Brain pericyte (primary cell): ENCODE measurements around the gene MAGI1.

Experiments used
- DNase-seq: peaks from one replicate; pipeline ENCODE4 v3.0.0-alpha.2; 2012; ENCODE audit warnings: low read depth, low spot score

The MAGI1 gene

DNA sequence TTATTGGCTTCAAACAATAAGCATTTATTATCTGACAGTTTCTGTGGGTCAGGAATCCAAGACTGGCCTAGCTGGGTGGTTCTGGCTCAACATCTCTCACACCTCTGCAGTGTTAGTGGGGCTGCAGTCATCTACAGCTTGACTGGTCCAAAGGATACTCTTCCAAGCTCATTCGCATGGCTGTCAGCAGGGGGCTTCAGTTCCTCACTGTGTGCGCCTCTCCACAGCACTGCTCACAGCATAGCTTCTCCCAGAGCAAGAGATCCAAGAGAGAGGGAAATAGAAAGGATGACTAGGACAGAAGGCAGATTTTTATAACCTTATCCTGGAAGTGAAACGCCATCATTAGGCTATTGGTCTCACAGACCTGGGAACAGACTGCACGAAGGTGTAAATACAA lies 64.2 kb downstream of the MAGI1 start:
- no peak for DNase-seq

DNA sequence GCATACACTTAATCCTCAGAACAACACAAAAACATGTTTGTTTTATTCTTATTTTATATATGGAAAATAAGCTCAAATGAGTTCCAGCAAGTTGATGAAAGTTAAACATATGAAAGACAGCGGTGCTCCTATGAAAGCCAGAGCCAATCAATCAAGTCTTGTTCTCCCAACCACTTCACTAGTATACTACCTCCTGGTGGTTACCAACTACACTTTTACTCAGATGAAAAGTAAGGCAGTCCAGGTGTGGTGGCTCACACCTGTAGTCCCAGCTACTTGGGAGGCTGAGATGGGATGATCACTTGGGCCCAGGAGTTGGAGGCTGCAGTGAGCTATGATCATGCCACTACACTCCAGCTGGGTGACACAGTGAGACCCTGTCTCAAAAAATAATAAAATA lies 66.0 kb downstream of the MAGI1 start:
- no peak for DNase-seq

DNA sequence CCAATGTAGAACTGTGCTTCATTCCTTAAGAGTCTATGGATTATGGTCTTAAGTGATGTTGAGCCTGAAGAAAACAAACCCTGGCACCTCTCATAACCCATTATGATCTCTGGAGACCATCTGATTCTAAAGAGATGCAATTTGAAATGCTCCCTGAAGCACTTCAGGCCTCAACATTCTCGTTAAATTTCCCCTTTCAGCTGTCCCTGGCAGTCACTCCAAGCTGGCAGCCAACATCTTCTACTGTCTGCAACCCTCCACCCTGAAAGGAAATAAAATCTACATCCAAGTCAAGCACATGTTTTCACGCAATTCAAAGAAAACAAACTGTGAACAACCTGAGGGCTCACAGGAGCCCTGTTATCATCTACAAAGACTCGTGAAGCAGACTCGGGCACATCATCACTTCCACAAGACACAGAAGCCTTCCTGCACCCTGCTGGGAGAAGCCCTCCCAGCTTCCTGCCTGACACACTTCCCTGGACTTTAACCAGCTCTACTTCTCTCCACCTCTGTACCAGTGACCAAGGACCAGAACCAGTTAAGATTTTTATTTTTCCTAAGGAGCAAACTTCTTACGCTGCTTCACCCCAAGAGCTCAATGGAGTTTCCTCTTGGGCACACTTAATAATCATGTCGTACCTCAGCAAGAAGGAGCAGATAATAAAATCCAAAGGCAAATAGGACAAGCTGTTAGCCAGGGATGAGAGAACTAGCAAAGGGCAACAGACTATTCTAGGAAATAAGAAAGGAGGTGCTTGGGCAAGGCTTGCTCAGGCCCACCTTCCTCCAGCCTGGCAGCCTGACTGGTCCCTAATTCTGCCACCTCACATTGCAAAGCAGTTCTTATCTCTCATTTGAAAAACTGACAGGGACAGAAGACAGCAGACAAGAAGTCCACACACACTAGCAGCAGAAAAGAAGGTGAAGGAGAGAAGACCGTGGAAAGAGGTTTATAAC lies 67.1 kb downstream of the MAGI1 start:
- no peak for DNase-seq

DNA sequence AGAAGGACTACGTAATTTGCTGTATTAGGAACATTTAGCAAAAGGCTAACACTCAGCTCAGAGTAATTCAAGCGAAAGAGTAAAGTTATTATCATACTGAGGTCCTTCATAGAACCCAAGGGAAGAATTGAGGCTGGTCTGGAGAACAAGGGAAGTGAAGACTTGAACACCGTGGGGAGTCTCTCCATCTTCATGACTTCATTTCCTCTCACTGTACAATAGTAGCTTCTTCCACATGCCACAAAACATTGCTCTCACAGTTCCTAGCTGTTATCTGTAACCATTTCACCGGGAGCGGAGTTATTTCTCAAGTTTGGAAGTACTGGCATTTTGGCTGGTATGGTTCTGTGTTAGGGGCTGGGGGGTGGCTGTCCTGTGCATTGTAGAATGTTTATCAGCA lies 69.7 kb downstream of the MAGI1 start:
- no peak for DNase-seq

DNA sequence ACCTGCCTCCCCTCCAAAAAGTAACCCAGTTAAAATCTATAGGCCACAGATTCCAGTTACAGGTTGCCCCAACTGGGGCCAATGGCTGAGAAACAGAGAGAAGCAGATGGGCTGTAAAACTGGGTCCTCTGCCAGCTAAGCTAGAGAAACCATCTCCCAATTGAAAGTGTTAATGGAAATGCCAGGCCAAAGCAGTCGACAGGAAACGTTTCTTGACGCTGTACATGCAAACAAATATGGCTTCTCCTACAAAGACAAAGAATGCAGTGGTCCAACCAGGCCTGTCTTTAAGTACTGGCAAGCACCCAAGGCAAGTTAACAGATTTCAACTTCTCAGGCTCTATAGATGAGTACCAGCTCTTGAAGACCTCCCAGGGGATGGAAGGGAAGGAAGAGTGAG lies 71.3 kb downstream of the MAGI1 start:
- no peak for DNase-seq

DNA sequence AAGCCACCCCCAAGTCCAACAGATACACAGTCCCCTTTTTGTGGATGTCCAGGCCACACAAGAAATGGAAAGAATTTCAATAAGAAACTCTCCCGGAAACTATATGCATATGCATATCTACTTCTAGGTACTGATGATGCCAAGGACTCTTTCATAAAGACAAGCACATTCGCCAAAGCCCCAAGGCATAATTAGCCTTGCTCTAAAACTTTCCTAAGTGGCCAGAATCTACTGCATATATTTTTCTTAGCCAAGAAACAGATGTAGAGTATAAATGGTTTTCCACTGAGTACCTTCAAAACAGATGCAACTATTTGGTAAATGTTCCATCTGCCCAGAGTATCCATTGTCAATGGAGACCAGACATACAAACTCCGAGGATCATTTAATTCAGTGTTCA lies 73.9 kb downstream of the MAGI1 start:
- DNase-seq = no peak

DNA sequence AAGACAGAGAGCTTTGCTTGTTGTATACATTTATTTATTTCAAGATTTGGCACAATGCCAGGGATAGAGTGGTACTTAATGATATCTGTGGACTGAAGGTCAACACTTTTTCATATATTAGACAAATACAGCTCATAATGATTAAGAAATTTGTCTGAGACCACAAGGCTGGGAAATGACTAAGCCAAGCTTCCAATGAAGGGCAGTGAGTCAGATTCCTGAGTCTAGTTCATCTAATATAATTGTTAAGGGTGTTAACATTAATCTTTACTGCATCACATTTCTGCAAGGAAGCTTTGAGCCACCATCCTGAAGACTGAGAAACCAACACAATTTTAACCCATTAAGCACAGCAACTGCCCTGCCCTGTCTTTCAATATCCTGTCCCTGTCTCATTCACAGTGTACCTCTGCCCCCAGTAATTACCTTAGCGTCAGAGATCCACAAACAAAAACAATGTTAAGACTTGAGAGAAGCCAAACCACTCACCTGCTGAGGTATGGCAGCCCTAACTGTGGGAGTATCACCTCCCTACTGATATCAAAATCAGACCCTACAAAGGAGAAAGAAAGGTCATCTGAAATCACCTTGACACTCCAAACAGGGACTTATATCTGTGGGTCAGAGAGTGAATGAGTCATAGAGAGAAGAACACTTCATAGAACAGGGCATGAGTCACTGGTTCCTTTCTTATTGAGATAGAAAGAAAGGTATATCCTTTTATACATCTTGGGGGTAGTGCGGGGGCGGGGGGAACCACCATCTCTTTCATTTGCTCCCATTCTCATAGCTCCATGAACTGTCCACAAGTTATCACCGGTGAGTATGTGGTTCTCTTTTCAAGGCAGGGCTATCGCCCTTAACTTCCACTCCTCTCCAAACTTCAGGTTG lies 74.7 kb downstream of the MAGI1 start:
- no peak for DNase-seq

DNA sequence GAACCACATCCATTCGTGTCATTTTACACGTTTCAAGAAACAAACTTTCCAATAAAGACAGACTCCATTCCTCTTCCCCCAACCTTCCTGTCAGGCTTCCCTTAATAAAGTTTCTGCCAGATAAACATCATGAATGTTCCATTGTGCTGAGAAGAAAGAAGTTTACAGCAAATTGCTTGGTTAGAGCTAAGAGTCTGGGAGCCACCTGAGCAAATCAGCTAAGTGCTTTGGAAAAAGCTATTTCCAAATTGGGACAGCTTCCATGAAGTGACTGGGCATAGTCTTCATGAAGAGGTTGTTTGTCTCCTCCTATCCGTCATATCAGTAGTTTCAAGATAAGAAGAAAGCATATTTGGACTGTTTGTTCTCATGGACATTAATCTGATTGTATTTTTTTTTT lies 77.0 kb downstream of the MAGI1 start:
- no peak for DNase-seq

DNA sequence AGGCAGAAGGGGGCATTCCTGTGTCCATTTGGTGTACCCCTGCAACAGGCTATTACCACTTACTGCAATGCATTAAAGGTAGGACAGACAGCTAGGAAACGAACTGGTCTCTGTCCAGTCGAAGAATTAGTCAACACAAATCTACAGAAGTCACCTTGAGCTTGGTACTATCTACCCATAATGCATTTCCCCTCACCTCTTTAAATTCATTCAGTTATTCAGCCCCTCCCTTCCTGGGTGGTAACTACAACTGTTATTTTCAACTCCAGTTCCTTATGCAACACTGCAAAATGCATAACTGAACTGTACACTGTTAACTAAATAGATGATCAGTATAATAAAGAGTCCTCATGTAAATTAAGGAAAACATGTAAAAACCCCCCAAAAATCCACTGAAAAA lies 77.6 kb downstream of the MAGI1 start:
- DNase-seq = no peak

DNA sequence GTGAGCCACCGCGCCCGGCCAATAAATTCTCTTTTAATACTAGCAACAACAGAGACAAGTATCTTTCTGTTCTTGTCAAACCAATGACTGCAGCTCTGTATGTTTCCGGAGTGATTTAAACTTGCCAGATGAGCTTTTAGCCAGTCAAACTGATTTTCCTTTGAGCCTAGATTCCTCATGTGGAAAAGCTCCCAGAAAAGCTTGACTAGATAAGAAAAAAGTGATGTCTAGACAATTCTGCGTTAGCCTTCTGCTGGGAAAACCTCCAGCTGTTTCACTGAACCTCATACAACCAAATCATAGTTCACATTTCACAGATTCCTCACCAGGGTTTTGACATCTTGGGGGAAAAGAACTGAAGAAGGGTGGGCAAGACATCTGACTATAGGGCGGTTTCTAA lies 78.6 kb downstream of the MAGI1 start:
- DNase-seq = no peak

DNA sequence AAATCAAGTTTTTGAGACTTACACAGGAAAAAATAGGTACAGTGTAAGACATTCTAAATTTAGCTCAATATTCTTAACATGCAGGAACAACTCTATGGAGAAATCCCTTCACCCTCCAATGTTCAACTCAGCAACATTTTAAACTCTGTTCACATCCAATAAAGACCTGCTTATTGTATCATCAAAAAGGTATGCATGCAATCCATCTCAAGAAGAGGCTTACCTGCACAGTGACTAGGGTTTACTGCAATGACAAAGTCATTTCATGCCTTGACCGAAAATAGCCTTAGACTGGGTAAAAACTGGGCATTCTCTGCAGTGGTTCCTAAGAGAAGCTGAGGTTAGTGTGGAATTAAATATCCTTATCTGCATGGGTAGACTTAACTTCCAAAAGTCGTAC lies 80.5 kb downstream of the MAGI1 start:
- DNase-seq = no peak

DNA sequence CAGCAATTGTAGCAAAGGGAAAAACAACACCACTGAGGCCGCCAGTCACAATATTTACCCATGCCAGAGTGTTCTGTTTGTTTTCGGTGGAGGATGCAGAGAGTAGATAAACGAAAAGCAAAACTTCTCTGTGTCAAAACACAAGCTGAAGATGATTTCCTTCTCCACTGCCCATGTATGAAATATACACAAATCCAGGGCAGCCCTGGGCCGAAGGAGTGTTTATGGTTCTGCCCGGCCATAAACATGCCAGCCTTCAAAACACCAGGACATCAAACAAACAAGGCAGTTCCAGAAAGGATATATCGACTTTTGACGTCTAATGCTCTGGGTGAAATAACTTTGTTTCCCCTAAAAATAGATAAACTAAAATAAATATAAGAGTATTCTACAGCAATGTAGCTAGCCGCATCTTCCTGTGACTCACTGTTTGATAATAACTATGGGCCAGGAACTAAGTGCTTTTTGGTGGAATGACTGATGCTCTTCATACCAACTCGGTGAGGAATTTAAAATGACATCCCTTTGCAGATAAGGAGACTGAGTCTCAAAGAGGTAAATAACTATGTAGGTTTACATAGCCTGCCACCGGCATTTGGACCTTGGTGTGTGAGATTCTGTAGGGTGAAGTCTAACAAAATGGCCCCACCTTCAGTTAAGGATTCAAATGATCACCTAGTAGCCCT lies 82.8 kb downstream of the MAGI1 start:
- peak; percentile 21 for DNase-seq

DNA sequence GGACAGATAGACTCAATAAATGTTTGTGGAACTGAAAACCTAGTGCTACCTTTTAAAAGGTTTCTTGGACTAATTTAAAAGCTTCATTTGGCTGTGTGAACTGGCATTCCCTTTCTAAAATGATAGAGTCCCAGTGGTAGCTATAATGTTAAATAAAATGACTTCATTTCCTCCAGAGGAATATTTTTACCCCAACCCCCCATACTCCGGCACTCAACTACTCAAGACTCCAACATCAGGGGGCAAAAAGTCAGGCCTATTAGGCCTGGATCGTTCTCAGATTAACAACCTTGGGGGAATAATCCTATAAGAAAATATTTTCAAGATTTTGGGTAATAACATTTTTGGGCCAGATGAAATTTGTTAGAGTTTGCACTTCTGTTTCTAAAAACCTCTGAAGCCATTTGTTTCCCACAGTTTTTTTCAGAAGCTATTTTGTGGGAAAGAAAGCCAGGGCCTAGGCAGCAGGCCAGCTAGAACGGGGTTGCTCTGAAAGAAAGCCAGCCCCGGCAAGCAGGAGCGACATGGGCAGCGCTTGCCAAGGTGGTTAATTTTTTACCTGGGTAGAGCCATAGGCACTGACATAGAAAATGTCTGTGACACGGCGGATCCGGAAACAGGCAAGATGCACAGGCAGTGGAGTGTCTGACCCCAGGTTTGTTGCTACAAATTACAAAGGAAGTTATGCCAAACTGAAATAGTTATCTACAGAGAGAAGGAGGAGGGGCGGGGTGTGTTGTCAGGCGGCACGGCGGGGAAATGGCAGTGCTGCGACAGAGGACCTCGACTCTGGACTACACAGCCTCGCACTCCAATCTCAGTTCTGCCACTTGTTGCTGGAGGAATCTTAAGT lies 84.6 kb downstream of the MAGI1 start:
- no peak for DNase-seq

DNA sequence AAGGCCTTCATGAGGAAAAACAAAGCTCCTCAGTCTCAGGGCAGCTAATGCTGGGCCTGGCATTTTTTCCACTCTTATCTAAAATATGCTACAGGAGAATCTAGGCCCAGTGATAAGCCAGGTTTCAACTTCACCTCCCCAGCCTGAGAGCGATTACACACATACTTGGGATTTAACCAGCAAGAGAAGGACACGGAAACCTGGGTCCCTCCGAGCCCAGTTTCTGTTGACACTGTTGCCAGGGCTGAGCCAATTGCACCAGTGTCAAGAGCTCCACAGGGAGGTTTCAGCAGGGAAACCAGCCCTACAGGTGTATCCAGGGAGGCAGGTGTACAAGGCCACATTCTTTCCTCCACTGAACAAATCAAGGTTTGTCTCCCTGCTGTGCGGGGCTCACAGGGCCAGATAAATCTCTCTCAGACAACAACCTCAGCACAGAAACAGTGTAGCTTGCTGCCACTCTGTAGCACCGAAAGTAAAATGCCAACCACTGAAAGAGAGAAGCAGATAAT lies 85.4 kb downstream of the MAGI1 start:
- no peak for DNase-seq

DNA sequence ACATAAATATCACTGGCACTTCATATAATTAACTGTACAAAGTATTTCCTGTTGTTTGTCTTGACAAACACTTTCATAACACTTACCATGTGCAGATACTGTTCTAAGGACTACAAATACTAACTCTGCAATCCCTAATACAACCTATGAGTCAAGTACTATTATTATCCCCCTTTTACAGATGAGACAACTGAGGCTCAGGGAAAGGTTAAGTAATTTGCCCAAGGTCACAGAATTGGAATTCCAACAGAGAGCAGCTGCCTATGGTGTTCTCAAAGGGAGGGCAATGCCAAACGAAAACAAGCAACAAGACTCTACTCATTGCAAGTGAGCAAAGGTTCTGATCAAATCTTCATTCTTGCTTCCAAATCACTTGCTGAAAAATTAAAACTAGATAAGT lies 85.9 kb downstream of the MAGI1 start:
- no peak for DNase-seq

DNA sequence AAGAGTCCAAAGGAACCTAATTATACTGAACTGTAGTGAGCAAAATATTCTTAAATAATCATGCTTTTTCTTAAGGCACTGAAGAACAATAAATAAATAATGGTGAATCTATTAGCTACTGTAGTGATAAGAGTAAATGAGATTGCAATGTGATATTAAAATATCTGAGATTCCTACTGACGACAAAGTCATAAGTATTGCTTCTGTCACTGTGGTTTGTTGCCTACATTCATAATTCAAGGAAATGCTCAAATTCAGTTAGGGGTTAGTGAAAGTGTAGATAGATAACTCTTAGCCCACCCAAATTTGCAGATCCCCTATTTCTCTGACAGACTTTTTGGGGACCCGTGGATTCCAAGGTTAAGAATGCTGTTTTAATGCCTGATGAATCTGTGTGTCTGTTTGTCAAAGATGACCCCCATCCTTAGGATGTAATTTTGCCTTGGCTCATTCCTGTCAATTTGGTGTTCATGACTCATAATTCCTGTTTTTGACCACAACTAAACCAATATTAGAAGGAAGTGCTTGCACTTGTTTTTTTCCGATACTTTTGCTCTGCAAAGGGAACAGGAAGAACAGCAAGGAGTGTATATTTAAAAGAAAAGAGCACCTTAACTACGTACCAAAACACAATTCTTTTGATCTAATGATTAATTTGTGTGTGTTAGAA lies 86.7 kb downstream of the MAGI1 start:
- DNase-seq = no peak

DNA sequence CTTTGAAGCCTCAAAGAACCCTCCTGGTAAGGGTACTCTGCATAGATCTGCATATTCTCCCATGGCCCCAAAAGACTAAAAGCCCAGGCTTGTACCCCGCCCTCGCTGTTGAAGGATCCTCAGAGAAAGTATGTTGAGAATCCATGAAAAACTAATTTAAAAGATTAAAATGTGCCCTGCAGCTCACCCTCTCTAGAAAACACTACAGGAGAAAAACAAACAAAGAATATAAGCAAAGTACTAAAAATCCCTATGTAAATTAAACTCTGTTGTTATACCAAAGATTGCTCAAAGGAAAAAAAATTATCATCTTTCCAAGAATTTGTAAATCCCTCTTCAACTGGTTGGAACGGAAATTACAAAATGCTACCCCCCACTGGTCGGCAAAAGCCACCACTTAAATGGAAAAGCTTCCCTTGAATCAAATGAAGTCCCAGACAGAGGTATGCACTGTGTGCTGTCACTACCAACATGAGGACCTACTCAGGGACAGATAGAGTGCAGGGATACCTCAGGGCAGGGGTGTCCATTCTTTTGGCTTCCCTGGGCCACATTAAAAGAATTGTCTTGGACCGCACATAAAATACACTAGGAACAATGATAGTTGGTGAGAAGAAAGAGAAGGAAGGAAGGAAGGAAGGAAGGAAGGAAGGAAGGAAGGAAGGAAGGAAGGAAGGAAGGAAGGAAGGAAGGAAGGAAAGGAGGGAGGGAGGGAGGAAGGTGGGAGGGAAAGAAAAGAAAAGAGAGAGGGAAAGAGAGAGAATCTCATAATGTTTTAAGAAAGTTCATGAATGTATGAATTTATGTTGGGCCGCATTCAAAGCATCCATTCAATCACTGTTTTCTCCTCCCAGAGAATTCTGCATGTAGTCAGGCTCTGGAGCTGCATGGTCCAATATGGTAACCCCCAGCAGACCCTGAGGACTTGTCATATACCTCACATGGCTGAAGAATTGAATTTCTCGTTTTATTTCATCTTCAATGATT lies 88.1 kb downstream of the MAGI1 start:
- no peak for DNase-seq

DNA sequence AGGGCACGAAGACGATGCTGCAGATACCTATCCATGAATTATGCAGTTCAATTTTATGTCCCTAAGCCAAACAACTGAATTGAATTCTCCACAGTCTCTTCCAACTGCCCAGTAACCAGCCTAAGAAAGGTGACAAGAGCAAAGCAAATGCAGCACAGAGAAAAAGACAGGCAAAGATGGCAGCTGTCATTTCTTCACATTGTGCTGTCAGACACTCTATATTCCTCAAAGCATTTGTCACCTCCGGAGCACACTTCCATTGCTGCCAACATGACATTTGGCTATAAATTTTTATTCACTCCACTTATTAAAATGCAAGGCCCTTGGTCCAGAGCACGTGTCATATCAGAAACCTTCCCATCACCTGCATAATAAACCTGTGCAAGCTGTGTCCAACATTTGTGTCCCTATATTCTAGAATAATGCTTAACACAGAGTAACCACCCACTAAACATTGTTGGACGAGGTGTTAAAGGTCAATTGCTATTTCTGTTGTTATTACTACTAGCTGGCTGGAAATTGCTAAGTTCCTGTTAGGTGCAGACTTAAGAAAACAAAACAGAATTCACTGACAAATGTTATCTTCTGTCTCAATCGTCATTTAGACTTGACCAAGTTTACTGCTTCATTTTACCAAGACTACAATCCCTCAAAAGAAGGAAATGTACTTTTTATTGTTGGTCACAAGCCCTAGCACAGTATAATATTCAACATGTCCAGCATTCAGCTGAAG lies 89.7 kb downstream of the MAGI1 start:
- no peak for DNase-seq
